Body of pancreas (tissue), 4 donors: ENCODE data around the gene IFNA7. TPM values are rescaled to one million over a fixed set of nuclear protein-coding genes. Genes with fewer than 3 reads are reported as not detected.
A peak's percentile ranks its signal among the peaks of the same experiment; 100 is the strongest.
"Not testable (repeated sequence)": the region's sequence is repeated elsewhere in the genome, so short reads cannot be mapped to it uniquely, and the experiment has no call there.

ENCODE experiments used
- ATAC-seq: fragments of 150-250 bp; one replicate; pipeline ENCODE4 v1.9.1; 2016
- DNase-seq, 4 donors: peaks; one replicate each; pipeline ENCODE4 v3.0.0-alpha.2; 2019
- H3K27ac ChIP-seq, 4 donors: fragments of 200-600 bp; sonication (generic); 1 replicate in 3 of 4; 2 replicates in 1 of 4; pipeline versions ENCODE4 v1.5.1 to v1.6.1; 2016 to 2019; ENCODE audit warnings: mild to moderate bottlenecking in 1 of 4, mixed read lengths in 1 of 4, moderate library complexity in 1 of 4
- H3K27me3 ChIP-seq, 2 donors: fragments of 200-600 bp; sonication (generic); one replicate each; pipeline ENCODE4 v1.6.0; 2016; ENCODE audit warnings: mild to moderate bottlenecking in 1 of 2
- H3K36me3 ChIP-seq, 2 donors: fragments of 200-600 bp; sonication (generic); replicated peaks in 1 of 2; 2 replicates each; pipeline ENCODE4 v1.5.1; 2016; ENCODE audit warnings: low read depth in 2 of 2; ENCODE audit not compliant: insufficient read depth in 1 of 2
- H3K4me1 ChIP-seq: fragments of 200-600 bp; sonication (generic); one replicate; pipeline ENCODE4 v1.6.0; 2016
- H3K4me3 ChIP-seq, 2 donors: fragments of 200-600 bp; sonication (generic); 1 replicate in 1 of 2; 2 replicates in 1 of 2; pipeline ENCODE4 v1.5.1; 2016 to 2019
- H3K9me3 ChIP-seq, 3 donors: fragments of 200-600 bp; sonication (generic); 1 replicate in 2 of 3; 2 replicates in 1 of 3; pipeline ENCODE4 v1.5.1; 2016
- POLR2A ChIP-seq, 3 donors: fragments of 450-650 bp; IDR thresholded peaks; one replicate each; pipeline ENCODE4 v1.6.1; 2016; ENCODE audit warnings: antibody characterized with exemption in 3 of 3, mild to moderate bottlenecking in 2 of 3
- WGBS, 2 donors: methylation state at CpG; one replicate each; pipeline ENCODE4 v1.1.5; 2017; 5-methylcytosine and 5-hydroxymethylcytosine counted together
- intact Hi-C: fragments of 100-400 bp; cut with DNase I; formaldehyde crosslinking; loops from one replicate; pipeline ENCODE4 v1.15.1; 2023
- total RNA-seq, 2 donors: library from RNA; depleted of rRNA; stranded (reverse); fragments of >200 nt; gene quantifications; one replicate each; pipeline ENCODE4 v1.1.0, GENCODE V29; 2016
- TF ChIP-seq, protein P1 (sequence below), 7 experiments: fragments of 450-650 bp in 4 of 7; fragments of 200-600 bp in 3 of 7; sonication (generic) in 3 of 7; IDR thresholded peaks; one replicate each; pipeline ENCODE4 v1.5.1; 2016 to 2019; ENCODE audit warnings: antibody characterized with exemption in 7 of 7

The IFNA7 gene
- not detected for total RNA-seq

DNA sequence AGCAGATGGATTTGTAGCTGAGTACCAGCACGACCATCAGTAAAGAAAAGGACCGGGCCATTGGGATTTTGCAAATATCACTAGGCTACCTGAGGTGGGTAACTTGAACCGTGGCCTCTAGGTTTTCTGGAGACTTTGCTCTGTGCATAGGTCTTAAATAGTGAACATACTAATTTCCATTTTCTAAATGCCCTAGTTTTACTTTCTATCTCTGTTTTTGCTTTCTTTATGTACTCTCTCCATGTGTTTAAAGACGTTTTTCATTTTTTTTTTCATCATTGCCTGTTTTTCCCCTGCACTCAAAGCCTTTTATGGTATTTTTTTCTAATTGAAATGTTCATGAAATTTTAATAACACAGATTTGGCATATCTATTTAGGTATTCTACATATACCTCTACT is at the start of gene IFNA7:
TSS of gene IFNA7 (minus strand) at position 101 of the 400 bp plus-strand sequence. CDS start at position 61, 40 bp downstream.
- ATAC-seq, H3K4me1 ChIP-seq, H3K27ac ChIP-seq, DNase-seq, H3K27me3 ChIP-seq, intact Hi-C loops, H3K9me3 ChIP-seq, H3K36me3 ChIP-seq, H3K4me3 ChIP-seq: not testable (repeated sequence)
- 47 to 66% methylated on average over 4 of the region's 4 CpGs for WGBS, 2 donors

DNA sequence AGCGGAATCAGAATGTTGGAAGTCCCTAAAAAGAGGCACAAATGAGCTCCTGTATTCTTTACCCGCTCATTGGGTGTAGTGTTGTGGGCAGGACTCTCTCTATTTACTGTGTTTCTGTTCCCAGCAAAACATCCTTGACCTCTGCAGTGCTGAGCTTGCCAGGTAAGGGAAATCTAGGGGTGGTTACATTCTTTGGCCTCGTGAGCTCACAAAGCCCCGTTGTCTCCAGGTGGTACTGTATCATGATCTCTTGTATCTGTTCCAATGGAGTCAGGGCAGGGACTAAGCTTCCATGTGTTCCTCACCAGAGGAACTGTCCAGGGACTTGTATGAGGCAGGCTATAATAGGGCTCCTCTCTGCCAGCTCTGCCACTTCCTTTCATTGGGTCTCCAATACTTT is 49.6 kb upstream of the IFNA7 start:
- no peaks in the 10 kb centered on the region for H3K36me3 ChIP-seq
- H3K9me3 ChIP-seq: no peaks in the 10 kb centered on the region
- 23 to 26% methylated on average over 4 of the region's 4 CpGs for whole genome bisulfite sequencing, 2 donors
- no peaks in the 10 kb centered on the region for H3K4me1 ChIP-seq
- DNase-seq: peak in 1 of 4 donors; percentile 2
- H3K4me3 ChIP-seq: no peak overlapping the region
- no peaks in the 10 kb centered on the region for H3K27me3 ChIP-seq
- TF ChIP-seq POLR2A (IDR thresholded peaks at IDR 0.05): no peak
- TF ChIP-seq, protein P1, sequence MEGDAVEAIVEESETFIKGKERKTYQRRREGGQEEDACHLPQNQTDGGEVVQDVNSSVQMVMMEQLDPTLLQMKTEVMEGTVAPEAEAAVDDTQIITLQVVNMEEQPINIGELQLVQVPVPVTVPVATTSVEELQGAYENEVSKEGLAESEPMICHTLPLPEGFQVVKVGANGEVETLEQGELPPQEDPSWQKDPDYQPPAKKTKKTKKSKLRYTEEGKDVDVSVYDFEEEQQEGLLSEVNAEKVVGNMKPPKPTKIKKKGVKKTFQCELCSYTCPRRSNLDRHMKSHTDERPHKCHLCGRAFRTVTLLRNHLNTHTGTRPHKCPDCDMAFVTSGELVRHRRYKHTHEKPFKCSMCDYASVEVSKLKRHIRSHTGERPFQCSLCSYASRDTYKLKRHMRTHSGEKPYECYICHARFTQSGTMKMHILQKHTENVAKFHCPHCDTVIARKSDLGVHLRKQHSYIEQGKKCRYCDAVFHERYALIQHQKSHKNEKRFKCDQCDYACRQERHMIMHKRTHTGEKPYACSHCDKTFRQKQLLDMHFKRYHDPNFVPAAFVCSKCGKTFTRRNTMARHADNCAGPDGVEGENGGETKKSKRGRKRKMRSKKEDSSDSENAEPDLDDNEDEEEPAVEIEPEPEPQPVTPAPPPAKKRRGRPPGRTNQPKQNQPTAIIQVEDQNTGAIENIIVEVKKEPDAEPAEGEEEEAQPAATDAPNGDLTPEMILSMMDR (IDR thresholded peaks at IDR 0.05): no peak
- intact Hi-C loops: no loop called here
- peak; percentile 70 for ATAC-seq
- no peak overlapping the region for H3K27ac ChIP-seq

DNA sequence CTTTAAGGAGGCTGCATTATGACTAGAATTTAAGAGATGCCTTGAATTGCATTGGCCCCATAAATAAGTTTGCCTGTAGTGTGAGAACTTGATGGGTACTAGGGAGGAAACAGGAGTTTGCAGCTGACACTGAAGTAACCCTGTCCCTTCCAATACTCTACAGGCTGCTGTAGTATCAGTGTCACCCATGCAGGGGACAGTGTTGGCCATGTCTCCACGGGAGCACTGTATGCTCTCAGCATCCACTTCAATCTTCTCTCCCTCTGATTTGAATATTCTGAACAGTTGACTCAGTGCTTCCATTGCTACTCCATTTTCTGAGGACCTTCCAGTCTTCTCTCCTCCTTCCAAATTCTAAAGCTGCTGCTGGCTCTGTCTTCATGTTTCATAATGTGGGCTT is 49.2 kb upstream of the IFNA7 start:
- no peak for DNase-seq
- WGBS, 2 donors: 22 to 42% methylated on average over 1 of the region's 1 CpG

DNA sequence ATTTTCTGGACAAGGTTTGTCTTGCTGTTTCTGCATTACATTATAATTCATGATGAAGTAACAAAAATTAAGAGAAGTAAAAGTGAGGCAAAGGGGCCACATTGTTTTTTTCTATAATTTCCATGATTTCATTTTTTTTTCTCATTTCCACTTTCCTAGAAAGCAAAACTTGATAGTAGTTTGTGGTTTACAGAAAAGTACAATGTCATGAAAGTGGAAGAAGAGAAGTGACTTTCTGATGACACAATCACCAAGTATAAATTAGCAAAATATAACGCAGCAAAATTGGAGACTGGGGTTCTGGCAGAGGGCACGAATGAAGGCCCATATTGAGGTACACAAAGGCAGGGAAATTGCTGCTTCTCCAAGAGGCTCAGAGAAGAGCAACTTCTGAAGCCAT is 42.8 kb upstream of the IFNA7 start:
- H3K4me3 ChIP-seq: no peak overlapping the region
- 25 to 49% methylated on average over 2 of the region's 2 CpGs for WGBS, 2 donors
- intact Hi-C loops: no loop called here
- no peaks in the 10 kb centered on the region for H3K9me3 ChIP-seq
- TF ChIP-seq POLR2A (IDR thresholded peaks at IDR 0.05): no peak
- TF ChIP-seq, protein P1 (IDR thresholded peaks at IDR 0.05): no peak
- H3K36me3 ChIP-seq: no peaks in the 10 kb centered on the region
- DNase-seq (no peak), ATAC-seq (no peak)
- H3K27ac ChIP-seq: no peak overlapping the region
- no peaks in the 10 kb centered on the region for H3K27me3 ChIP-seq
- no peaks in the 10 kb centered on the region for H3K4me1 ChIP-seq

More for the DNA sequence above, 49.2 kb upstream of the IFNA7 start:
- ATAC-seq: no peak
- Histone ChIP-seq H3K4me3 (no peak overlapping the region), H3K36me3 (no peaks in the 10 kb centered on the region), H3K27me3 (no peaks in the 10 kb centered on the region), H3K9me3 (no peaks in the 10 kb centered on the region), H3K4me1 (no peaks in the 10 kb centered on the region), H3K27ac (no peak overlapping the region)
- intact Hi-C loops: no loop called here
- TF ChIP-seq, protein P1 (IDR thresholded peaks at IDR 0.05): no peak

DNA sequence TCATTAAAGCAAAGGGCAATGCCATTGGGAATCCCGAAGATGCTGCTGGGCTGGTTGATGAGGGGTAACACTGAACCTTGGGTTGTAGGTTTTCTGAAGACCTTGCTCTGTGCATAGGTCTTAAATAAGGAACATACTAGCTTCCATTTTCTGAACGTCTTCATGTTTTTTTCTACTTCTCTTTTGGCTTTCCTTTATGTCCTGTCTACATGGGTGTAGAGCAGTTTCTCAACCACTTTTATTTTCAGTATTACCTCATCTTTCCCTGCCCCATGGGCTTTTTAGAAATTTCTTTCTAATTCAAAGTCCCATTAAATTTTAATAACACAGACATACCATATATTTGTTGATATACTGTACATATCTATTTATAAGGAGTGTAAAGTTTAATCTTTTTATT is 37.9 kb upstream of the IFNA7 start, which contains the start of gene IFNA14:
TSS of gene IFNA14 (minus strand) at position 95 of the 400 bp plus-strand sequence. CDS start at position 25, 70 bp downstream.
- WGBS, 2 donors: 50 to 66% methylated on average over 2 of the region's 2 CpGs
- TF ChIP-seq POLR2A (IDR thresholded peaks at IDR 0.05): no peak
- TF ChIP-seq, protein P1 (IDR thresholded peaks at IDR 0.05): no peak
- Histone ChIP-seq H3K4me1 (no peaks in the 10 kb centered on the region), H3K9me3 (no peaks in the 10 kb centered on the region), H3K27ac (no peak within 1 kb of the TSS), H3K4me3 (no peak within 1 kb of the TSS), H3K27me3 (no peaks in the 10 kb centered on the region), H3K36me3 (no peaks in the 10 kb centered on the region)
- DNase-seq: no peak
- no peak for ATAC-seq
- intact Hi-C loops: no loop called here

DNA sequence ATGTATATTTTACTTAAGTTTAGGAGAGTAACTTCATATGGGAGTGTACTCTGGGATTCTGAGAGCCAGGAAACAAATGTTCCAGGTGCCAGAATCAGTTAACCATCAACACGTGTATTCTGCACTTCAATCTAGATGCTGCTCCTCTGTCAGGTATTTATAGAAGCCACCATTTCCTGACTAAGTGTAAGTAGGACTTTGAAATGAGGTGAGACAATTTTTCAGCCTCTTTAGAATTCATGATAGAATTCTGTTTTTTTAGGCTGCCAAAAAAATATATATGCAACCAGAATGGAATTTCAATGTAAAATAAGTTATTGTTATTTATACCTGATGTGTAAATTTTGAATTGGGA is 34.3 kb upstream of the IFNA7 start:
- H3K27me3 ChIP-seq: not testable (repeated sequence)

More for the DNA sequence above, 34.3 kb upstream of the IFNA7 start:
- ATAC-seq, H3K4me3 ChIP-seq, intact Hi-C loops, DNase-seq, H3K4me1 ChIP-seq, H3K9me3 ChIP-seq, H3K27ac ChIP-seq, H3K36me3 ChIP-seq: not testable (repeated sequence)
- 4 to 6% methylated on average over 1 of the region's 1 CpG for WGBS, 2 donors
